ENCODE data around the gene ADGRA3.
"Not testable (repeated sequence)": the region's sequence is repeated elsewhere in the genome, so short reads cannot be mapped to it uniquely, and the experiment has no call there.

The ADGRA3 gene

DNA sequence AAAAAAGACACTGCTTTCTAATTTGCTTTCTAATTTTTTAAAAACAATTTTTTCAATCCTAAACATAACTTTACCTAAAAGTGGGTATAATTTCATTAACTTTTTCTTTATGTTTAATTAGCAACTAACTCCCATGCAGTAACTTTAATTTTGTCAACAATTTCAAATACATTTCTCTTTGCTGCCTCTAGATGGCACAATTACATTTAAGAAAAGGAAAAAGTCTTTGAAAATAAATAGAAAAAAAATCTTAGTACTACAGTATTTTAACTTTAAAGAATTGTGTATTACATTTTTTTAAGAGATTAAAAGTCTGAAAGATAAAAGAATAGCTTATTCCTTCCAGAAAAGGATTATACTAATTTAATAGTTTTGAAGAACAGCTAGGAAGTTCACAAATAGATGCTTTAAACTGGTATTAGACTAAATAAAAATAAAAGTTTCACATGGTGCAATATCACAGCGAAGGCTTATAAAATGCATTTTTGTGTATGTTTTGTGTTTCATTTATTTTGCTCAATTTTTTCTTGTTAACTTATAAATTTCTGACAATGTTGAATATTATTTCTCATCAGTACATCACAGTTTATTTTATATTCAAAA lies 105.1 kb downstream of the ADGRA3 start:
- in situ Hi-C loops (cut with HindIII; ENCODE audit: low pct_unique_long_range_greater_than_20kb, low sequenced_read_pairs): no loop called here
- no peak for TF ChIP-seq JUND (IDR thresholded peaks at IDR 0.05; ENCODE audit: low read depth)
- peak in 1 of 2 experiments; percentile 22 for DNase-seq (ENCODE audit: low read depth in 1 of 2, low spot score in 1 of 2)

DNA sequence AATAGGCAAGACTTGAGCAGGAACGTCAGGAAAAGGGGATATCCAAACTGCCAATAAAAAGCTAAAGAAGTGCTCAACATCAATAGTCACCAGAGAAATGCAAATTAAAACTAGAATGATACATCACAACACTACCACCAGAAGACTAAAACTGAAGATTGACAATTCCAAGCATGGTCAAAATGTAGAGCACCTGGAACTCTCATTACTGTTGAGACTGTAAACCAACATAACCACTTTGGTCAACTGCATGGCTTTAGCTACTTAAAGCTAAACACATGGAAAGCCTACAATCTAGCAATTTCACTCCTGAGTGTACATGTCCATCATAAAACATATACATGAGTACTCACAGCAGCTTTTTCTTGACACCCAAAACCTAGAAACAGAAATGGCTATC lies 107.4 kb downstream of the ADGRA3 start:
- no peak for DNase-seq (ENCODE audit: low read depth in 1 of 2, low spot score in 1 of 2)
- TF ChIP-seq JUND (IDR thresholded peaks at IDR 0.05; ENCODE audit: low read depth): no peak
- in situ Hi-C loops (cut with HindIII; ENCODE audit: low pct_unique_long_range_greater_than_20kb, low sequenced_read_pairs): no loop called here

DNA sequence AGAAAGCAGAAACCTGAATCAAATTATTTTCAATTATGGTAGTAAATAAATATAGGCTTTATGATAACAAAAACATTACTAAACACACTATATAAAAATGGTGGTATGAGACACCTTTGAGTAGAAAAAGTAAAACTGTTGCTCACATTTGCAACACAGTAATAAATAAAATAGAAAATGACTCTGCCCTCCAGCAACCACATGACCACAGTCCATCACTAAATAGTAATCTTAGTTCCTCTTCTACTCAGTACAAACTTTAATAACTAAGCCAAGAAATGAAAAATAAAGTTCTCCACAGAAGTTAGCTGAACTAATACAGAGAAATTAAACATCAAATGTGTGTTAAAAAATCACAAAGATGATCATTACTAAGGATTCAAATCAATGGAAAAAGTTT lies 108.5 kb downstream of the ADGRA3 start:
- TF ChIP-seq JUND (IDR thresholded peaks at IDR 0.05; ENCODE audit: low read depth): no peak
- DNase-seq (ENCODE audit: low read depth in 1 of 2, low spot score in 1 of 2): no peak
- in situ Hi-C loops (cut with HindIII; ENCODE audit: low pct_unique_long_range_greater_than_20kb, low sequenced_read_pairs): no loop called here

DNA sequence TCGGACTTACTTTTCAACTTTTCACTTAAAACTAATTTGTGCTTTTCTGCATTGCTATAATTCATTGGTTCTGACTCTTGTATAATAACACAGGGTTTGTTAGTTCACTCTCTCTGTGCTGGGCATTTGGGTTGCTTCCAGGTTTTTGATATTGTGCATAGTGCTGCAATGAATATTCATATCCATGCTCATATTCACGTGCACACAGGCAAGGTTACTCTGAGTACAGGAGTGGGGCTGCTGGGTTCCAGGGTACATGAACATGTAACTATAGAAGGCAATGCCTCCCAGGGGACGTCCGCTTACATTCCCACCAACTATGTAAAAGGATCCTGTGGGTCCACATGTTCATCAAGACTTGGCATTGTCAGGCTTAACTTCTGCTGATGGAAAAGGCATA lies 117.2 kb downstream of the ADGRA3 start:
- TF ChIP-seq JUND (IDR thresholded peaks at IDR 0.05; ENCODE audit: low read depth): no peak
- DNase-seq (ENCODE audit: low read depth in 1 of 2, low spot score in 1 of 2): no peak
- in situ Hi-C loops (cut with HindIII; ENCODE audit: low pct_unique_long_range_greater_than_20kb, low sequenced_read_pairs): no loop called here

DNA sequence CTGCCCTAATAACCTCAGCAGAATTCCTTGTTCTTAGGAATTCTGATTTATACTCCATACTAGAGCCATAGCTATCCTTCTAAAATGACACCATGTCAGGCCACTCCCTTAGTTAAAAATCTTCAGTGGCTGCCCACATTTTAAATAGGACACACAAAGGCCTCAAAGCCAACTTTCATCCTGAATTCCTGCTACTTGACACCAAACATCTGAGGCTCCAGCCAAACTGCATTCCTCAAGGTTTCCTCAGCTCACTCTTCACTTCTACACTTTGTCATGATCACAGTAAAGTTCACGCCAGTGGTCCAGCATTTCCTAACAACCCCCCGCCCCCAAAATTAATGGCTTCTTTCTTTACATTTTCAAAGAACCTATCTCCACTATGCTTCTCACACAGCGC lies 124.3 kb downstream of the ADGRA3 start:
- TF ChIP-seq JUND (IDR thresholded peaks at IDR 0.05; ENCODE audit: low read depth): no peak
- DNase-seq (ENCODE audit: low read depth in 1 of 2, low spot score in 1 of 2): peak in 1 of 2 experiments; percentile 34
- in situ Hi-C loops (cut with HindIII; ENCODE audit: low pct_unique_long_range_greater_than_20kb, low sequenced_read_pairs): no loop called here

DNA sequence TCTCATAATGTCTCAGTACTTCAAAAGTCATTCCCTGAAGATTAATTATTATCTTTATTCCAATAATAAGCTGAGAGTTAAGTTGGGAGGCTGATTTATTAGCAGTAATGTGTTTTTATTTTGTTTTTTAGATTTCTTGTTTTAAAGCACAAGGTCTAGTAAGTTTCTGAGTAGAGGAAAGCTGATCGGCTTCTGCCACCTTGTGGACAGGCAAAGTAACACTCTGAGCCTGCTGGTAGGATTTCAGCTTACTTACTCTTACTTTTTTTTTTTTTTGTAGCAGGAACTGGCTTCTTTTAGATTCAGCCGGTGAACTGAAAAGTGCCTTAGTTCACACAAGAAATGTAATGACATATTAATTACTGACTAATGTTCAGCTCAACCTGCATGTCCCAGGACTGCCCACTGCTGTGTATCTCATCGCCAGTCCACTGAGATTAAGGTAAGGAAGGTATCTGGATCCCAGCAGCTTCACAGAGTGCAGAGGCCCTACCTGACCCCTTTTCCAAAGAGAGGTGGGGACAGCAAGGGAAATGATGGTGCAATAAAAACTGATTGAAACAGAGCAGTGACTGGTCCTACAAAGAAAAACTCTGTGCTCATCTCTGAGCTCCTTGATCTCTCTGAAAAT lies 126.5 kb downstream of the ADGRA3 start:
- peak; percentile 2 to 60 for DNase-seq (ENCODE audit: low read depth in 1 of 2, low spot score in 1 of 2)
- in situ Hi-C loops (cut with HindIII; ENCODE audit: low pct_unique_long_range_greater_than_20kb, low sequenced_read_pairs): no loop called here
- no peak for TF ChIP-seq JUND (IDR thresholded peaks at IDR 0.05; ENCODE audit: low read depth)

DNA sequence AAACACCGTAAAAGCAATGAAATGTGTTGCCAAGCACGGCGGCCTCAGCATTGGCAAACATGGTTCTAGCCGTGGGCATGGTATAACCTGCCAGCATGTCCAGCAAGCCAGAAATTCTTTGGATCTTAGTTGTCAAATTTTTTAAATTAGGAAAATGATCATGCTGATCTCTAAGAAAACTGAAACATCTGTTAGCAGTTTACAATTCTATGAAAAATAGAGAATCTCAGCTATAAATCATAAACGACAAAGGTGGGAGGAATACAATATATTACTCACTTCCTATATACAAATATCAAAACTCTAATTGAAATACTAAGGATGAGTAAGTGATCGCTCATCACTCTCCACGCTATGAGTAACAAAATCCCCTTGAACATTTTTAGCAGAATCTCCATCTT lies 130.3 kb downstream of the ADGRA3 start:
- in situ Hi-C loops (cut with HindIII; ENCODE audit: low pct_unique_long_range_greater_than_20kb, low sequenced_read_pairs): no loop called here
- no peak for TF ChIP-seq JUND (IDR thresholded peaks at IDR 0.05; ENCODE audit: low read depth)
- no peak for DNase-seq (ENCODE audit: low read depth in 1 of 2, low spot score in 1 of 2)

DNA sequence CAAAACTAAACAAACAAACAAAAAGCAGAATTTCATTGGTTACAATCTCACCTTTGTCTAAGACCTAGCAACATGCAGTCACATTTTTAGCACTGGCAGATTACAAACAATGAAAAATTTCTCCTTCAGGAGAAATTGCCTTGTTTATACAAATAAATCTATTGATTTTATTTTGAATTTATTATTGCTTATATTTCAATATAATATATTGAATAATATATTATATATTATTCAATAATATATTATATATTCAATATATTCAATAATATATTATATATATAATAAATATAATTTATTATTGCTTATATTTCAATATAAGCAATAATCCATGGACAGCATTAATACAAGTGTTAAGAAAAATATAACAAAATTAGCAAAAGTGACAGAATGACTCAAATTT lies 131.7 kb downstream of the ADGRA3 start:
- in situ Hi-C loops (cut with HindIII; ENCODE audit: low pct_unique_long_range_greater_than_20kb, low sequenced_read_pairs): no loop called here
- TF ChIP-seq JUND (IDR thresholded peaks at IDR 0.05; ENCODE audit: low read depth): no peak
- DNase-seq (ENCODE audit: low read depth in 1 of 2, low spot score in 1 of 2): no peak

DNA sequence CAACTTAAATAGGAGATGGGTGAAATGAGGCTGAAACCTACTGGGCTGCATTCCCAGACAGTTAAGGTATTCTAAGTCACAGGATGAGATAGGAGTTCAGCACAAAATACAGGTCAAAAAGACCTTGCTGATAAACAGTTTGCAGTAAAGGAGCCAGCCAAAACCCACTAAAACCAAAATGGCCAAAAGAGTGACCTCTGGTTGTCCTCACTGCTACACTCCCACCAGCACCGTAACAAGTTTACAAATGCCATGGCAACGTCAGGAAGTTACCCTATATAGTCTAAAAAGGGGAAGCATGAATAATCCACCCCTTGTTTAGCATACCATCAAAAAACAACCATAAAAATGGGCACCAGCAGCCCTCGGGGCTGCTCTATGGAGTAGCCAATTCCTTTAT lies 133.7 kb downstream of the ADGRA3 start:
- in situ Hi-C loops (cut with HindIII; ENCODE audit: low pct_unique_long_range_greater_than_20kb, low sequenced_read_pairs); DNase-seq (ENCODE audit: low read depth in 1 of 2, low spot score in 1 of 2): not testable (repeated sequence)

DNA sequence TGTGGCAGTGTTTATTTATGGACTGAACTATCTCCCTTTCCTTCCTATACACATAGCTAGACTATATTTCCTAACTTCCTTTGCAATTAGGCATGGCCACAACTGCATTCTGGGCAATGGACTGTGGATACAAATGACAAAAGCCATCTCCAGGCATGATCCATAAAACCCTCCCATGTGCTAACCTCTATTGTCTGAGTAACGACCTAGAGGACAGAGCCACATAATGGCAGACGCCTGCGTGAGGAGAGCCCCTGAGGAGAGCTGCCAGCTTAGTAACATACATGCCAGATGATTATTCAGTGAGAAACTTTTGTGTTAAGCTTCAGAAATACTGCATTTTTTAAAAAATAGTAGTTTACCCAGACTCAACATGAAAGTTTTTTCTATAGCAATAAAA lies 142.9 kb downstream of the ADGRA3 start:
- in situ Hi-C loops (cut with HindIII; ENCODE audit: low pct_unique_long_range_greater_than_20kb, low sequenced_read_pairs): no loop called here
- TF ChIP-seq JUND (IDR thresholded peaks at IDR 0.05; ENCODE audit: low read depth): no peak
- no peak for DNase-seq (ENCODE audit: low read depth in 1 of 2, low spot score in 1 of 2)

DNA sequence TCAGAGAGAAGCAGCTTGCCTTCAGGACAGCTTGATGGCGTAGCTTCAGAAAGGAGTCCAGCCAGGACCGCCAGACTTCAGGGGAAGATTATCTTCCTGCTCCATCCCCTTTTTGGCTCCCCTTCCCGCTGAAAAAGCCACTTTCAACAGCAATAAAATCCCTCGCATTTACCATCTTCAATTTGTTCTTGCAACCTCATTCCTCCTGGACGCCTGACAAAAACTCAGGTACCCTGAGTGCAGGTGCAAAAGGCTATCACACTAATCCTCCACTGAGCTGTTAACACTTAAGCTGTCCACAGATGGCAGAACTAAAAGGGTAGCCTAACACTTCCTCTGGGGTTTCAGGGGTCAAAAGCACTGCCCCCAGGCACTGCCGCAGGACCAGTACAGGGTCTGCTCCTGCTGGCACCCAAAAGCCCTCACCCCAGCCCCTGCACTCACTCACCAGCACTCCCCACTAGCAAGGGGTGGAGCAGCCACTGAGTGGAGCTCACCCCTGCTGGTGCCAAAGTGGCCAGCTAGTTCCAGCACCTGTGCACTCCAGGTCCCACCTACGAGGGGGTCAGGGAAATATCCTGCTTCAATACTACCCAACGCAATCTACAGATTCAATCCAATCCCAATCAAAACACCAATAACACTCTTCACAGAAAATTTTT lies 145.8 kb downstream of the ADGRA3 start:
- DNase-seq (ENCODE audit: low read depth in 1 of 2, low spot score in 1 of 2): no peak
- TF ChIP-seq JUND (IDR thresholded peaks at IDR 0.05; ENCODE audit: low read depth): no peak
- in situ Hi-C loops (cut with HindIII; ENCODE audit: low pct_unique_long_range_greater_than_20kb, low sequenced_read_pairs): no loop called here

DNA sequence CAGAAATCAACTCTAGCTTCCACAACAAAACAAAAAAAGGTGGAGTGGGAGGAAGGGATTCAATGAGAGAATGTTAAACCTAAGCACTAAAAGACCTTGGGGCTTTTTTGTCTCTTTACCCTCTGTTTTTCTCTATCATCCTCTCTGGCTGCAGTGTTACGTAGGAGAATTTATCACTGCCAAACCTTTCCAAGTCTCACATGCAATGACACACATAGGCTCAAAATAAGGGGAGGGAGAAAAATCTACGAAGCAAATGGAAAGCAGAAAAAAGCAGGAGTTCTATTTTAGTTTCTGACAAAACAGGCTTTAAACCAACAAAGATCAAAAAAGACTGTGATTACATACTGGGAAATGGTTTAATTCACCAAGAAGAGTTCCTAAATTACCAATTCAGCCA lies 152.1 kb downstream of the ADGRA3 start:
- no peak for DNase-seq (ENCODE audit: low read depth in 1 of 2, low spot score in 1 of 2)
- in situ Hi-C loops (cut with HindIII; ENCODE audit: low pct_unique_long_range_greater_than_20kb, low sequenced_read_pairs): no loop called here
- no peak for TF ChIP-seq JUND (IDR thresholded peaks at IDR 0.05; ENCODE audit: low read depth)

DNA sequence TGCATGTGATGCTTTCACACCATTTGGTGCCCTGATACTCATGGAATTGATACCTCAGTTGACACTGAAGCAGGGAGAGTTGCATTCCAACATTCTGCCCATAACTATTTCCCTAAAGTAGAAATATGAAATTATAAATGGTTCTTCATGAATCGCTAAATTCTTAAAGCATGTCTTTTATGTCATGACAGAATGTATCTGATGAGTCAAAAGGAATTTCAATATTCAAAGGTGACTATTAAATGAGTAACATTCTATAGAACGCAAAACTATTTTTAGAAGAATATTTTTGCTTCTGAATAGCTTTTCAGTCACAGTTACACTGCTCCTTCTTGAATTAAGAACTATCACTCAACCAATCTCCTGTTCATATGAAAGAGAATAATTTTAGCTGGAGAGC lies 152.8 kb downstream of the ADGRA3 start:
- TF ChIP-seq JUND (IDR thresholded peaks at IDR 0.05; ENCODE audit: low read depth): no peak
- in situ Hi-C loops (cut with HindIII; ENCODE audit: low pct_unique_long_range_greater_than_20kb, low sequenced_read_pairs): no loop called here
- DNase-seq (ENCODE audit: low read depth in 1 of 2, low spot score in 1 of 2): no peak
